H1 (cell line): ENCODE measurements around the gene ADK. TPM values are rescaled to one million over a fixed set of nuclear protein-coding genes. Genes with fewer than 3 reads are reported as not detected.
"Not testable (repeated sequence)": the region's sequence is repeated elsewhere in the genome, so short reads cannot be mapped to it uniquely, and the experiment has no call there.

Experiments
- CTCF ChIA-PET: fragments of 300-600 bp; sonication (Branson Sonifier 250); formaldehyde crosslinking; loops from one replicate; lab custom pipeline; 2021; ENCODE audit not compliant: partially characterized antibody; lab: Charles Lee
- POLR2A ChIA-PET: fragments of 300-600 bp; sonication (Branson Sonifier 250); formaldehyde crosslinking; loops from one replicate; lab custom pipeline; 2021; ENCODE audit warnings: inconsistent platforms; ENCODE audit not compliant: partially characterized antibody; lab: Charles Lee
- DNase-seq, 2 experiments: peaks; one replicate each; pipeline versions ENCODE4 v3.0.0 to v3.0.0-alpha.2; 2010 to 2022; ENCODE audit warnings: low spot score in 2 of 2, low read depth in 1 of 2, mixed read lengths in 1 of 2
- FAIRE-seq: peaks from 2 replicates; lab custom pipeline; 2011; peaks lifted over from hg19 to GRCh38; lab: Jason Lieb, UNC
- H2AFZ ChIP-seq: 2 replicates; pipeline ENCODE4 v1.8.1; 2012; ENCODE audit warnings: low read length, inconsistent platforms
- H2AK5ac ChIP-seq: 2 replicates; pipeline ENCODE4 v1.6.1; 2013; ENCODE audit warnings: low read depth, low read length
- H2BK120ac ChIP-seq: replicated peaks from 2 replicates; pipeline ENCODE3; 2013; ENCODE audit warnings: low read depth, low read length, inconsistent platforms
- H2BK12ac ChIP-seq: 2 replicates; pipeline ENCODE4 v1.6.1; 2013; ENCODE audit warnings: low read depth, low read length
- H2BK15ac ChIP-seq: 2 replicates; pipeline ENCODE4 v1.6.1; 2013; ENCODE audit warnings: low read length
- H2BK20ac ChIP-seq: 2 replicates; pipeline ENCODE4 v1.6.1; 2013; ENCODE audit warnings: low read length
- H2BK5ac ChIP-seq: 2 replicates; pipeline ENCODE4 v1.6.1; 2013; ENCODE audit warnings: low read depth, low read length
- H3K14ac ChIP-seq: 2 replicates; pipeline ENCODE4 v1.6.1; 2013; ENCODE audit warnings: inconsistent platforms; ENCODE audit not compliant: insufficient read length
- H3K18ac ChIP-seq: 2 replicates; pipeline ENCODE4 v1.6.1; 2013; ENCODE audit warnings: low read length; ENCODE audit errors: extremely low read depth
- H3K23ac ChIP-seq: 2 replicates; pipeline ENCODE4 v1.6.1; 2013; ENCODE audit warnings: inconsistent platforms; ENCODE audit not compliant: insufficient read length
- H3K23me2 ChIP-seq: 2 replicates; pipeline ENCODE4 v1.6.1; 2013; ENCODE audit warnings: low read depth, low read length
- H3K27ac ChIP-seq: 2 replicates; pipeline ENCODE4 v1.6.1; 2011; ENCODE audit warnings: low read depth, low read length, inconsistent platforms
- H3K27me3 ChIP-seq, 4 experiments: replicated peaks in 1 of 4; 1 replicate in 1 of 4; 2 replicates in 3 of 4; pipeline versions ENCODE4 v1.6.1 to v1.8.1; 2011 to 2013; ENCODE audit warnings: low read length in 3 of 4, mild to moderate bottlenecking in 3 of 4, inconsistent platforms in 2 of 4, mixed read lengths in 2 of 4, moderate library complexity in 1 of 4; ENCODE audit not compliant: control insufficient read depth in 3 of 4, insufficient read depth in 3 of 4; ENCODE audit errors: extremely low read depth in 1 of 4
- H3K36me3 ChIP-seq, 4 experiments: 2 replicates each; pipeline versions ENCODE4 v1.6.1 to v1.8.1; 2011 to 2013; ENCODE audit warnings: mild to moderate bottlenecking in 4 of 4, low read length in 3 of 4, moderate library complexity in 2 of 4, control low read depth in 1 of 4, inconsistent platforms in 1 of 4; ENCODE audit not compliant: insufficient read depth in 4 of 4, control insufficient read depth in 2 of 4
- H3K4ac ChIP-seq: replicated peaks from 2 replicates; pipeline ENCODE3; 2013; ENCODE audit warnings: low read length, low read depth, mixed read lengths, inconsistent platforms; ENCODE audit not compliant: insufficient read length
- H3K4me1 ChIP-seq, 4 experiments: replicated peaks in 1 of 4; 1 replicate in 1 of 4; 2 replicates in 3 of 4; pipeline versions ENCODE4 v1.6.1 to v1.8.1; 2011 to 2013; ENCODE audit warnings: low read length in 3 of 4, inconsistent platforms in 2 of 4, mixed read lengths in 1 of 4; ENCODE audit not compliant: insufficient read depth in 4 of 4, control insufficient read depth in 3 of 4
- H3K4me2 ChIP-seq, 2 experiments: 2 replicates each; pipeline versions ENCODE4 v1.6.1 to v1.8.1; 2011 to 2013; ENCODE audit warnings: low read depth in 2 of 2, low read length in 2 of 2, control low read depth in 1 of 2, inconsistent platforms in 1 of 2, mild to moderate bottlenecking in 1 of 2; ENCODE audit not compliant: insufficient read depth in 1 of 2
- H3K4me3 ChIP-seq, 4 experiments: fragments of 200-600, 300-600 bp in 1 of 4; sonication (generic), shearing (Covaris generic), sonication (Bioruptor Twin) in 1 of 4; 2 replicates each; pipeline versions ENCODE4 v1.5.1 to v1.8.1; 2011 to 2016; ENCODE audit warnings: low read length in 4 of 4, low read depth in 3 of 4, control low read depth in 2 of 4, inconsistent platforms in 2 of 4, mild to moderate bottlenecking in 2 of 4, mixed read lengths in 1 of 4, moderate library complexity in 1 of 4; ENCODE audit not compliant: insufficient read depth in 2 of 4; ENCODE audit errors: extremely low read depth in 1 of 4
- H3K56ac ChIP-seq: replicated peaks from 2 replicates; pipeline ENCODE3; 2013; ENCODE audit warnings: low read depth, mild to moderate bottlenecking, mixed read lengths, low read length, inconsistent platforms; ENCODE audit not compliant: insufficient read length
- H3K79me1 ChIP-seq: 2 replicates; pipeline ENCODE4 v1.6.1; 2013; ENCODE audit warnings: low read depth, low read length, control low read depth
- H3K79me2 ChIP-seq, 2 experiments: 2 replicates each; pipeline versions ENCODE4 v1.6.1 to v1.8.1; 2012 to 2013; ENCODE audit warnings: low read length in 2 of 2, mild to moderate bottlenecking in 2 of 2, inconsistent platforms in 1 of 2; ENCODE audit not compliant: insufficient read depth in 2 of 2, control insufficient read depth in 1 of 2
- H3K9ac ChIP-seq, 4 experiments: replicated peaks in 1 of 4; 1 replicate in 1 of 4; 2 replicates in 3 of 4; pipeline versions ENCODE4 v1.6.1 to v1.8.1; 2011 to 2013; ENCODE audit warnings: low read depth in 3 of 4, low read length in 3 of 4, control low read depth in 2 of 4, mild to moderate bottlenecking in 2 of 4, moderate library complexity in 2 of 4, inconsistent platforms in 1 of 4; ENCODE audit errors: extremely low read depth in 1 of 4
- H3K9me3 ChIP-seq, 2 experiments: 2 replicates each; pipeline versions ENCODE4 v1.6.1 to v1.8.1; 2012 to 2013; ENCODE audit warnings: mild to moderate bottlenecking in 2 of 2, moderate library complexity in 2 of 2, control low read depth in 1 of 2, inconsistent platforms in 1 of 2, low read depth in 1 of 2, low read length in 1 of 2, mixed read lengths in 1 of 2; ENCODE audit not compliant: insufficient read depth in 2 of 2
- H4K20me1 ChIP-seq, 2 experiments: replicated peaks in 1 of 2; 2 replicates each; pipeline versions ENCODE3 to v1.8.1; 2011 to 2013; ENCODE audit warnings: inconsistent platforms in 2 of 2, low read length in 2 of 2, mild to moderate bottlenecking in 1 of 2; ENCODE audit not compliant: insufficient read depth in 2 of 2, control insufficient read depth in 1 of 2
- H4K5ac ChIP-seq: 2 replicates; pipeline ENCODE4 v1.6.1; 2013; ENCODE audit warnings: low read length, low read depth, mixed read lengths, inconsistent platforms; ENCODE audit not compliant: insufficient read length
- H4K8ac ChIP-seq: 2 replicates; pipeline ENCODE4 v1.8.0; 2013; ENCODE audit warnings: mild to moderate bottlenecking, moderate library complexity, low read length, inconsistent platforms; ENCODE audit not compliant: insufficient read depth; ENCODE audit errors: extremely low read depth
- H4K91ac ChIP-seq: replicated peaks from 2 replicates; pipeline ENCODE3; 2013; ENCODE audit warnings: low read length, mixed read lengths, inconsistent platforms; ENCODE audit not compliant: insufficient read length
- CBX5 ChIP-seq: fragments of 300-800, 300-1000 bp; sonication (generic); IDR thresholded peaks from 2 replicates; pipeline ENCODE4 v1.7.1; 2016; ENCODE audit warnings: antibody characterized with exemption, low read length, low read depth
- CHD2 ChIP-seq: IDR thresholded peaks from 2 replicates; pipeline ENCODE4 v1.6.1; 2012; ENCODE audit warnings: low read length, improper control_type of control experiment
- GABPA ChIP-seq: IDR thresholded peaks from 2 replicates; pipeline ENCODE4 v1.6.1; 2011; ENCODE audit warnings: mild to moderate bottlenecking, low read length, moderate library complexity, borderline replicate concordance; ENCODE audit not compliant: insufficient read depth
- GTF2F1 ChIP-seq: IDR thresholded peaks from 2 replicates; pipeline ENCODE4 v1.6.1; 2012; ENCODE audit warnings: low read depth, low read length, improper control_type of control experiment, borderline replicate concordance
- SIRT6 ChIP-seq: IDR thresholded peaks from one replicate; pipeline ENCODE4 v1.7.1; 2012; ENCODE audit warnings: low read length, inconsistent platforms
- SP4 ChIP-seq: IDR thresholded peaks from 2 replicates; pipeline ENCODE4 v1.6.1; 2012; ENCODE audit warnings: low read length, inconsistent platforms
- SUZ12 ChIP-seq: fragments of 200-600 bp; sonication (generic); IDR thresholded peaks from 2 replicates; pipeline ENCODE4 v1.6.1; 2012; ENCODE audit warnings: mild to moderate bottlenecking, inconsistent platforms, low read length, moderate library complexity, mixed read lengths
- TCF12 ChIP-seq: IDR thresholded peaks from 2 replicates; pipeline ENCODE4 v1.6.1; 2011; ENCODE audit warnings: low read depth, mild to moderate bottlenecking, low read length
- WGBS, 2 experiments: shearing (Covaris generic) in 1 of 2; methylation state at CpG; one replicate each; pipeline versions ENCODE4 v1.1.6 to v1.1.7; 2013 to 2015; ENCODE audit warnings: low lambda C conversion rate in 2 of 2, mixed read lengths in 2 of 2, inconsistent platforms in 1 of 2, low coverage in 1 of 2, missing lambda C conversion rate in 1 of 2; ENCODE audit not compliant: insufficient replicate concordance in 2 of 2, insufficient coverage in 1 of 2, insufficient read length in 1 of 2; ENCODE audit errors: extremely low coverage in 1 of 2, missing lambda C conversion rate in 1 of 2; 5-methylcytosine and 5-hydroxymethylcytosine counted together
- polyA plus RNA-seq, 7 experiments: library from polyadenylated mRNA; depleted of rRNA in 3 of 7; stranded (reverse) in 5 of 7; unstranded in 2 of 7; fragments of >200 nt in 5 of 7; fragments of 200-250 nt in 2 of 7; gene quantifications; 1 replicate in 5 of 7; 2 replicates in 1 of 7; 4 replicates in 1 of 7; pipeline versions ENCODE4 v1.2.1 to v1.2.3, GENCODE V29; 2011 to 2013; ENCODE audit warnings: missing spikeins in 2 of 7, mixed read lengths in 2 of 7
- total RNA-seq: library from RNA; stranded (reverse); fragmentation: NEBNext Ultra II Directional; extraction: Animal tissue kit (Norgen Biotek cat#: 25700); gene quantifications from 2 replicates; pipeline ENCODE4 v1.2.1, GENCODE V29; 2021

Gene ADK
- total and polyA plus RNA-seq, 2 of the 8 experiments (the other 6 are each of a cell fraction or from before 2014, with no cell fraction given), result 12.3 to 42.4 TPM

DNA sequence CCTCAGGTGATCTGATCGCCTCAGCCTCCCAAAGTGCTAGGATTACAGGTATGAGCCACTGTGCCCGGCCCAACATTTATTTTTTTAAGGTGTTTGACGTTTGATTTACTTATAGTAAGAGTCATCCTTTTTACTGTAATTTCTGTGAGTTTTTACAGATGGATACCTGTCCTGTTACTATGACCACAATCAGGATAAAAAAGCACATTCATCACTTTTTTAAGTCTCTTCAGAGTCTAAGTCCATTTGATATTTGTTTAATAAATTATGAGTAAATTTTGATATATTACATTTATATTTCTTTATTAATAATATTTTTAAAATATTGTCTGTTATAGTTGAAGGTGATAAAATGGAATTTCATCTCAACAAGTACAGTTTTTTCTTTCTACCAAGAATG lies 374.9 kb downstream of the ADK start (continued):
- no peak for TF ChIP-seq CHD2
- TF ChIP-seq TCF12, result no peak
- no peak for TF ChIP-seq SP4
- TF ChIP-seq GABPA, result no peak
- no peak for TF ChIP-seq GTF2F1
- TF ChIP-seq SUZ12, result no peak
- no peak for TF ChIP-seq CBX5
- no peak for TF ChIP-seq SIRT6

DNA sequence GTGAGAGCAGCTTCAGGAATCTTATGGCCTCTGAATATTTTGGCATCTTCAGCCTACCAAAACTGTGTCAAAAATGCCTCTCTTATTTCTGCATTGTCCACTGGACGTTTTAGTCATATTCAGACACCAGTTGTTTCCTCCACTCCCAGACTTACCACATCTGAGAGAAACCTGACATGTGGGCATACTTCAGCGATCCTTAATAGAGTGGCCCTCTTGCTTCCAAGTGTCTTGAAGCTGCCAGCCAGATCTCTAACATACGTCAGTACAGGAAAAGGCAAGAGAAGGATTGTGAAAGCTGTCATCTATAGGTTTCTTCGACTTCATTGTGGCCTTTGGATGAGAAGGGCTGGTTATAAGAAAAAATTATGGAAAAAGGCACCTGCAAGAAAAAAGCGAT lies 376.6 kb downstream of the ADK start:
- H3K23ac ChIP-seq, H3K27me3 ChIP-seq, H3K4ac ChIP-seq, H3K27ac ChIP-seq, H2BK120ac ChIP-seq, H3K9ac ChIP-seq, DNase-seq, H2BK5ac ChIP-seq, H3K79me2 ChIP-seq, H3K23me2 ChIP-seq, H4K5ac ChIP-seq, H4K91ac ChIP-seq, H3K4me2 ChIP-seq, H2BK15ac ChIP-seq, H2AFZ ChIP-seq, H3K9me3 ChIP-seq, H2BK20ac ChIP-seq, H3K4me1 ChIP-seq, H2BK12ac ChIP-seq, H3K14ac ChIP-seq, H4K20me1 ChIP-seq, H3K36me3 ChIP-seq, H4K8ac ChIP-seq, H3K18ac ChIP-seq, H3K56ac ChIP-seq, FAIRE-seq, H3K4me3 ChIP-seq, CTCF ChIA-PET, H3K79me1 ChIP-seq, POLR2A ChIA-PET, H2AK5ac ChIP-seq: not testable (repeated sequence)
- WGBS, 2 experiments, result 88% methylated on average over 5 of the region's 5 CpGs; no CpG with 5 or more reads in 1 of the 2 experiments
